ENCODE measurements around the gene ITGA5. TPM values are rescaled to one million over a fixed set of nuclear protein-coding genes. Genes with fewer than 3 reads are reported as not detected.
A peak's percentile ranks its signal among the peaks of the same experiment; 100 is the strongest.

The ITGA5 gene
- total RNA-seq, 4 donors from 2014 or later = 37.7 to 217 (median 73.0) TPM

- Histone ChIP-seq H3K9me3 (no peaks in the 10 kb centered on the region), H3K4me1 (peaks cover 5 to 18% (median 8%) of the 10 kb centered on the region in 4 donors), H3K27ac (peak overlapping the region in 1 of 4 donors; percentile 42), H3K27me3 (no peaks in the 10 kb centered on the region), H3K36me3 (peaks cover 0 to 18% (median 7%) of the 10 kb centered on the region in 4 donors), H3K4me3 (no peak overlapping the region)
- WGBS, 2 donors (ENCODE audit: low coverage in 1 of 2) = 53 to 84% methylated on average over 3 to 8 of the region's 8 CpGs
- no peak for DNase-seq
- intact Hi-C loops (cut with DNase I; ENCODE audit: low total_unique reads) (no loop called here), in situ Hi-C loops (cut with MboI; ENCODE audit: low pct_ligation_motif_present in 1 of 4, low pct_unique_long_range_greater_than_20kb in 1 of 4, low sequenced_read_pairs in 3 of 4) (no loop called here)
- TF ChIP-seq EP300 (IDR thresholded peaks at IDR 0.05; ENCODE audit: low read depth) (no peak), POLR2AphosphoS5 (IDR thresholded peaks at IDR 0.05) (no peak), POLR2A (IDR thresholded peaks at IDR 0.05) (no peak)
Observed at GRCh38 chr12:54392485-54393206, 26.4 kb downstream of the ITGA5 start.

GRCh38 chr12:54390668-54391551, 28.2 kb downstream of the ITGA5 start:
- Histone ChIP-seq H3K4me1 (peaks cover 5 to 19% (median 8%) of the 10 kb centered on the region in 4 donors), H3K36me3 (peaks cover 0 to 5% (median 2%) of the 10 kb centered on the region in 4 donors), H3K27ac (peak overlapping the region; percentile 22 to 53 (median 36)), H3K4me3 (peak overlapping the region; percentile 21 to 46 (median 33)), H3K9me3 (no peaks in the 10 kb centered on the region), H3K27me3 (no peaks in the 10 kb centered on the region)
- DNase-seq = peak; percentile 69
- TF ChIP-seq CTCF (IDR thresholded peaks at IDR 0.05) (no peak), POLR2AphosphoS5 (IDR thresholded peaks at IDR 0.05) (no peak), POLR2A (IDR thresholded peaks at IDR 0.05) (no peak), EP300 (IDR thresholded peaks at IDR 0.05; ENCODE audit: low read depth) (no peak)
- 18 to 30% methylated on average over 8 to 51 of the region's 51 CpGs for WGBS, 2 donors (ENCODE audit: low coverage in 1 of 2)
- intact Hi-C loops (cut with DNase I; ENCODE audit: low total_unique reads) (no loop called here), in situ Hi-C loops (cut with MboI; ENCODE audit: low pct_ligation_motif_present in 1 of 4, low pct_unique_long_range_greater_than_20kb in 1 of 4, low sequenced_read_pairs in 3 of 4) (no loop called here)

GRCh38 chr12:54390176-54390667, 28.8 kb downstream of the ITGA5 start:
- H3K27me3 ChIP-seq = no peaks in the 10 kb centered on the region
- TF ChIP-seq POLR2A (IDR thresholded peaks at IDR 0.05) (no peak), EP300 (IDR thresholded peaks at IDR 0.05; ENCODE audit: low read depth) (no peak), POLR2AphosphoS5 (IDR thresholded peaks at IDR 0.05) (no peak), CTCF (IDR thresholded peaks at IDR 0.05) (no peak)
- H3K9me3 ChIP-seq = no peaks in the 10 kb centered on the region
- H3K4me1 ChIP-seq = peaks cover 9 to 26% (median 12%) of the 10 kb centered on the region in 4 donors
- no peak overlapping the region for H3K27ac ChIP-seq
- 65% methylated on average over 7 of the region's 7 CpGs; no CpG with 5 or more reads in 1 of the 2 donors for WGBS, 2 donors (ENCODE audit: low coverage in 1 of 2)
- no peaks in the 10 kb centered on the region for H3K36me3 ChIP-seq
- intact Hi-C loops (cut with DNase I; ENCODE audit: low total_unique reads) = no loop called here
- H3K4me3 ChIP-seq = no peak overlapping the region
- in situ Hi-C loops (cut with MboI; ENCODE audit: low pct_ligation_motif_present in 1 of 4, low pct_unique_long_range_greater_than_20kb in 1 of 4, low sequenced_read_pairs in 3 of 4) = no loop called here
- no peak for DNase-seq

GRCh38 chr12:54389607-54390175, 29.4 kb downstream of the ITGA5 start:
- in situ Hi-C loops (cut with MboI; ENCODE audit: low pct_ligation_motif_present in 1 of 4, low pct_unique_long_range_greater_than_20kb in 1 of 4, low sequenced_read_pairs in 3 of 4) = no loop called here
- no peaks in the 10 kb centered on the region for H3K27me3 ChIP-seq
- DNase-seq = no peak
- no peaks in the 10 kb centered on the region for H3K9me3 ChIP-seq
- TF ChIP-seq EP300 (IDR thresholded peaks at IDR 0.05; ENCODE audit: low read depth) (no peak), POLR2A (IDR thresholded peaks at IDR 0.05) (no peak), POLR2AphosphoS5 (IDR thresholded peaks at IDR 0.05) (no peak), CTCF (IDR thresholded peaks at IDR 0.05) (no peak)
- WGBS, 2 donors (ENCODE audit: low coverage in 1 of 2) = 83% methylated on average over 5 of the region's 5 CpGs; no CpG with 5 or more reads in 1 of the 2 donors
- H3K27ac ChIP-seq = no peak overlapping the region
- H3K4me3 ChIP-seq = no peak overlapping the region
- intact Hi-C loops (cut with DNase I; ENCODE audit: low total_unique reads) = no loop called here
- H3K36me3 ChIP-seq = no peaks in the 10 kb centered on the region
- peaks cover 9 to 32% (median 16%) of the 10 kb centered on the region in 4 donors for H3K4me1 ChIP-seq

All from transverse colon (tissue), 4 donors.